T follicular helper cell (primary cell): ENCODE results near the gene PCDH9.

Experiments used
- DNase-seq: peaks from one replicate; pipeline ENCODE4 v3.0.0-alpha.2; 2020; ENCODE audit warnings: low read depth

The PCDH9 gene

DNA sequence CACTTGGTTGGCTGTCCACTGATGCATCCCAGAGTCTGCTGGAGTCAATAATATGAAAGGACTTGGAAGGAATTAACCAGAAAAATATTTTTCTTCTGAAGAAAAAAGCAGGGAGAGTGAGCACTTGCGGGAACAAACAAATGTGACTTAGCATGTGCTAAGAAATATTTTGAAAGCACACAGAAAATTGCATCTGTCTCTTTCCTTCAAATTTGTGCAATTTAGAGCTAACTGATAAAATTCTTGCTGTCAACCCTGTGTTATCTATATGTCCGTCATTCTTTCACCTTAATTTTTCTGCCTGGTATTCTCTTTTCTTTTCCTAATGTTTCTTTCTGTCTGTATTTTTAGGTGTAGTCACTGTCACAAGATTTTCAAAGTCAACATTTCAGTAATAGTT, 852.6 kb downstream of the PCDH9 start:
- DNase-seq = no peak

DNA sequence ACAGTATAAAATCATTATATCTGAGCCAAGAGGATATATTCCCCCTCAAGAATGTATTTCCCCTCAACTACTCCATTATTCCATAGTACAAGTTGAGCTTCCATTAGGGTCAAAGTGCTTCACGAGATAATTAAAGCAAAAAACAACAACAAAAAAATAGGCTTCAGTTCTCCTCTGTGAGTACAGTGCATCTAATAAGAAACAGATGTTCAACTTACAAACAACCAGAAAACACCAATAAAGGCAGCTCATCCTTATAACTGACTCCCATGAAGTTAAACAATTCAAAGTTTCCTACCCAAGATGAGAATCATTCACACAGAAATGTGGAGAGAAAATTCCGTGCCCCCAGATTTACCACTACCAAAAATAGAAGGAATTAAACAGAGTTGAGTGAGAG, 854.4 kb downstream of the PCDH9 start:
- no peak for DNase-seq

DNA sequence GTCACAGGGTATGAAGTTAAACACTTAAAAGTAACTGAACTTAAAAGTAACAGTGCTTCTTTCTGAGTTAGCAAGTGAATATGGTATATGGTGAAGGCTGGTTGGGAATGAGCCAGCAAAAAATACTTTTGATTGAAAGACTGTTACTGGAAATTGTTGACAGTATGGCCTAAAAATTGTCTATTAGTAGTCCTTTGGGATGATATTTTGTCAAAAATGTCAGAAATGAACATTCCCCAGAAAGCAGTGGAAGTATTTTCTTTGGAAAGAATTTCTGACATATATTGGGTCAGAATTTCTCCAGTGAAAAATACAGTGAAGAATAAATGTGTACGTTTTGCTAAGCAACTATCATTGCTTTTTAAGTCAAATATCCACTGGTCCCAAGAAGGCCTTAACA, 860.5 kb downstream of the PCDH9 start:
- no peak for DNase-seq

DNA sequence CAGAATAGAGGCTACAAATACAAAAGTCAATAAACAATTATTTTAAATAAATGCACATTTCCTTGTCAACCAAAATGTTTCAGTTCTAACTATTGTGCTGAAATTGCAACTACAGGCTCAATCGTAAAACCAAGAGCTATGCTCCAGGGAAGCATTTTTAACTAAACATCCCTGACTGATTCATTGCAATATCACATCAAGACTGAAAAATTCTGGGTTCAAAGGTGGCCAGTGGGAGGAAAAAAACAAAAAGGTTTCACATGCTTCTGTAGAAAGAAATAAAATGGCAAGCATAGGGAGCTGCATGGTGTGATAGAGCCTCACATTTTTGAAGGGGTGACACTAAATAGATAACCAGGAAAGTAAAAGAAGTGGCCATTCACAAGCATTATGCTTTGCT, 862.8 kb downstream of the PCDH9 start:
- DNase-seq = no peak

DNA sequence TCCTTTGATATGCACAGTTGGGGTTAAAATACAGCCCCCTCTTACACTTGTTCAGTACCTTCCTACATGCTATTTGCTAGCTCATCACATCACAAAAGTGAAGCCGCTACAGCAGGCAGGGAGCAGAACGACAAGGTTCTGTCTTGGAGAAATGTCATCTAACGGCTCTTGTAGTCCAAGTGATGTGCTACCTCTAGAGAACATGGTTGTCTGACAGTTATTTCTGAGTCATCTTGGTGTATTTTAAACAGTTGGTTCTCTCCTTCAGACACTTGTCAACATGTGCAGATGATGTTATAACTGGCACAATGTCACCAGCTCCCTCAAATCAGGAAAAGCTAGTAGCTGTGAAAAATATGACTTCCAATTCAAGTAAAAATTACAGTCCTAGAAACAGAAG, 865.0 kb downstream of the PCDH9 start:
- DNase-seq = no peak

DNA sequence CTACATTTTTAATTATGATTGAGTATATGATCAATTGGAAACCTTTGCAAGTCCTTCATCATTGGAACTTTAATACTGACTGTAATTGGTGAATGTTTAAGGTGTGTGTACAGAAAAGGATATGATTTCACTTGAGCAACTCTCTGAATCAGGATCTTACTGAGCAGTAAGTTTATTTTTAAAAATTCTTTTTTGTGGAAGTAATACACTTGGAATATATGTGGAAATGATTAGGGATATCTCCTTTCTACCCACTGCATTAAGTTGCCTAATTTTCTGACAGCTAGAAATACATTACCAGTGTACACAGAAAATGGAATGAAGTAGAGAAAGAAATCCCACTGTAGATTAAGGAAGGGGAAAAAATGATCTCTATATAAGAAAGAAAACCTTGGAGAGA, 865.8 kb downstream of the PCDH9 start:
- no peak for DNase-seq

DNA sequence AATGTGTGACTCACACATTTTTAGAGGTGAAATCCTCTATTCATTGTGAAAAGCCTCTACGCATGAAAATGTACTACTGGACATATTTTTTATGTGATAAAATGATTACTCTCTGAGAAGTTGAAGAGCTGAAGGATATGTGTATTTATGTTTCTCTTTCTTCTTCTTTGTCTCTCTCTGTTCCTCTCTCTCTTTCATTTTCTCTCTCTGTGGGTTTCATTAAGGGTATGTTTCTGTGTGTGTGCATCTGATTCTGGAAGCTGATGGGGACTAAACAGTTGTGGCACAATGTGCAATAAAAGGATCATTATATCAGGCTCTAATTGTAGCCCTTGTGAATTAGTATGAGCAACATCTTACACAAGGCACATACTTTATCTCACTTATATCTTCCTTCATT, 867.7 kb downstream of the PCDH9 start:
- DNase-seq = no peak

DNA sequence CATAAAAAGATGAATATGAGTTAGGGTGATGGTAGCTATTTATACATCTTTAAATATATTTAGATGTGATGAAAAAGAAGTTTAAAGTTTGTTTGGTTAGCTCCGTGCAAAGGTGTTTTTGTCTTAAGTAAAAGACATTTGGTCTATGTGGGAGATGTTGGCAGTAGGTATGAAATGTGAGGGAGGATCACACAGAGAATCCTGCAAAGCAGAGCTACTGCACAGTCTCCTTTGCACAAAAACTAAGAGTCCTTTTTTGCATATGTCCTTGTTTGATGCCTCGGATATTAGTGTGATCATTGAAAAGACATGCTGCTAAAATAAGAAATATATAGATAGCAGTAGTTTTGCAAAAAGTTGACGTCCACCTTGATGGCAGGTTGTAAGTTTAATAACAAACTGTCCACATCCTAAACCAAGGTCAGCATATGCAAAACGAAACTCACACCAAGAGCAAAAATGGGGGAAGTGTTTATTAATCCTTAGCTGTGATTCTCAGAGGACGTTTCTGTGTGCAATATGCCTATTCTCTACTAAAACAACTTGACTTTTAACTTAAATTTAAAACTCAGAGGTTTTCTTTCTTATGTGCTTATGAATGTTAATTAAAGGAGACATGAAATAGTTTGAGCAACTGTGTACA, 870.1 kb downstream of the PCDH9 start:
- DNase-seq = no peak

DNA sequence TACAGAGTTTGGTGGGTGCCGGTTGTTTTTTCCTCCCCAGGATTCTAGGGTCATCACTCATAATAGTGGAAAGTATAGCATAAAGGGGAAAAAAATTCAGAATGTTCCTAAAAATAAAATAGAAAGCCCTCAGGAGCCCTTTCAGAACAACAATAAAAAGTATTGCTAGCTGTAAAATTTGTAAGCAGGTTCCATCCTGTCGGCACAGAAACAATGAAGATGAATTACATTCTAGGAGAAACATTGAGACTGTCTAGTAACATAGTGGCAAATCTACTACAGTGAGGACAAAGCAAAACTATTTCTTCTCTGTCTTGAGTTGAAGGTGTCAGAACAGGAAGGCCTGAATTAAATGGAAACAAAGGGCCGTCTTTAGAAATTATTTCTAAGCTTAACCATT, 870.7 kb downstream of the PCDH9 start:
- no peak for DNase-seq

DNA sequence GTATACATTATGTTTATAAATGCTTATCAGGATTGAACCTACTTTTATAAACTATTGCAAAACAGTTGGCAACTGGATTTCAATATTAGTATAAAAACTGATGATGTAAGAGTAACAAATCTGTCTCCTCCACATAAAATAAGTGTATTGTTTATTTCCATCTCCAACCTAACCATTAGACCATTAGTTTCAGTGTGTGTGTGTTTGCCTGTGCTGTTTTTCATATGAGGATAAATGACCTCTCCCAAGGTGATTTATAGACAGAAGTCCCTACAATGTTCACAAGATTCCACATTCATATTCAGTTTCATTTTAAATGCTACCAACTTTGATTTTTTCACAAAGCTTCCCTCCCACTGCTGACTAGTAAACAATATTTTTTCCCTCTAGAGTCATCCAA, 871.6 kb downstream of the PCDH9 start:
- no peak for DNase-seq

DNA sequence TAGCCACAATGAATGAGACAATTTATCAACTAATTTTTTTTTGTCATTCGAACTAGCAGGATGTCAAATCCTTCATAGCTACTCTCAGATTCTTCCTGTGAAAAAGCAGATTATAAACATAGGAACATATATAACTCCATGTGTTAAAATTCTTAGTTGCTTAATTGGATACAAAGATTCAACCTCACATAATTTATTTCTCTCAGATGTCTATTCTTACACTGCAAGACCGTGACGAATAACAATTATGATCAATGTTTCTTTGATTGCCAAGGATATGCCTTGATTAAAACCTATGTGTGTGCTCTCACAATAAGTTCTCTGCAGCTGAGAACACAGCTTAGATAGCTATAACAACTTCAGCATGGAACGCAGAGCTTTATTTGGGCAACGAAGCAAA, 872.7 kb downstream of the PCDH9 start:
- no peak for DNase-seq

DNA sequence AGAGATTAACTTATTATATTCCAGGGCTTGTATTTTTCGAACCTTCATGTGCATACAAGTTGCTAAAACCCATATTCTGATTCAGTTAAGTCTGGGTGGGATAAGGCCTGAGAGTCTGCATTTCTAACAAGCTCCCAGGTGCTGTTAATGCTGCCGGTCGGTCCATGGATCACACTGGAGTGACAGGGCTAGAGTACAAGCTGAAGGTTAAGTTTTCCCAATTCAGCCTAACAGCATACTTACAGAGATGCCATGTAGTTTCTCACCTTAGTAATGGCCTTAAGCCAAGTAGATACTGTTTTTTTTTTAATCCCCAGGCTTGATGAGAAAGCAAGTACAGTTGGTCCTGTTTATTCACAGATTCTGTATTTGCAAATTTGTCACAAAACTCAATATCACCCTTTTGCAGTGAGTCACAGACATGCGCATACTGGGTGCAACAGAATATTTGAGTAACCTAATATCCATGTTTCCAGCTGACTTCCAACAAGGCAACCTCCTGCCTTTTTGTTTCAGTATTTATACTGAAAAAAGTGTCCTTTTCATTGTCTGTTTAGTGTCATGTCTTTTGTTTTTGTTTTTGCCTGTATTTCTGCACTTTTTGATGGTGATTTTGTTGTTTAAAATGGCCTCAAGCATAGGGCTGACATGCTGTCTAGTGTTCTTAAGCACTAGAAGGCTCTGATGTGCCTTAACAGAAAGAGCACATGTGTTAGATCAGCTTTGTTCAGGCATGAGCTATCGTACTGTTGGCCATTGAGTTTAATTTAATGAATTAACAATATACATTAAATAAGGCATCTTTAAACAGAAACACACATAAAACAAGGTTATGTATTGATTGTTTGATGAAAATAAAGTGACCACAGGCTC, 875.0 kb downstream of the PCDH9 start:
- DNase-seq = no peak

DNA sequence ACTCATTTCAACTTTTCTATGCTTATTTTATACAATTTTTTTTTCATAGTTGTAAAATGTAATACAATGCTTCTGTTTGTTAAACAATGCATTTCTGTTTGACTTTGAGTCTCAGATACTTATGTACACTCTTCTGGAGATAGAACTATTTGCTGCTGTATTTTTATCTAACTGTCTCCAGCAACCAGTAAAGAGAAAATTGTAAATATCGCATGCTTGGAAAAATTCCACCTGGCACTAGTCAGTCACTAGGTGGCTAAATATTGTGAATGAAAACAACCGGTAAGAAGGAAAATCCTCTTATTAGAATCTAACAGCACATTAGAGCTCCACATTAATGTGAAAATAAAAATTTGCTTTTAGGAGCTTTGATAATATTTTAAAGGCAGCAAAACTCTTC, 876.5 kb downstream of the PCDH9 start:
- no peak for DNase-seq

DNA sequence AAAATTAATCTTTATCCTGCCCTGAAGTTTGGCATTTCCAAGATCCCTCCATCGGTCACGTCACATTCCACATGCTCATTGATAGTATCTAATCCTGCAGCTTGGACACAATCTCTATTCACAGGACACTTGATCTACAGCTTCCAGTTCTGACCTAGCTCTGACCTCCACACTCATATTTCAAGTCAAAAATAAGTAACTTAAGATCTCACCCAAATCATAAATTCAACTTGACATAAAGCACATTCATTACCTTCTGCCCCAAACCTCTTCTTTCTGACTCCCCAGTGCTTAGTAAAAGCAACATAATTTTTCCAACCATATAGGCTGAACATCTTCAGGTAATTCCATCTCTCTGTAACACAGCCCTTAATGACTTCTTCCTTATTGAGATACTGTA, 880.2 kb downstream of the PCDH9 start:
- no peak for DNase-seq

DNA sequence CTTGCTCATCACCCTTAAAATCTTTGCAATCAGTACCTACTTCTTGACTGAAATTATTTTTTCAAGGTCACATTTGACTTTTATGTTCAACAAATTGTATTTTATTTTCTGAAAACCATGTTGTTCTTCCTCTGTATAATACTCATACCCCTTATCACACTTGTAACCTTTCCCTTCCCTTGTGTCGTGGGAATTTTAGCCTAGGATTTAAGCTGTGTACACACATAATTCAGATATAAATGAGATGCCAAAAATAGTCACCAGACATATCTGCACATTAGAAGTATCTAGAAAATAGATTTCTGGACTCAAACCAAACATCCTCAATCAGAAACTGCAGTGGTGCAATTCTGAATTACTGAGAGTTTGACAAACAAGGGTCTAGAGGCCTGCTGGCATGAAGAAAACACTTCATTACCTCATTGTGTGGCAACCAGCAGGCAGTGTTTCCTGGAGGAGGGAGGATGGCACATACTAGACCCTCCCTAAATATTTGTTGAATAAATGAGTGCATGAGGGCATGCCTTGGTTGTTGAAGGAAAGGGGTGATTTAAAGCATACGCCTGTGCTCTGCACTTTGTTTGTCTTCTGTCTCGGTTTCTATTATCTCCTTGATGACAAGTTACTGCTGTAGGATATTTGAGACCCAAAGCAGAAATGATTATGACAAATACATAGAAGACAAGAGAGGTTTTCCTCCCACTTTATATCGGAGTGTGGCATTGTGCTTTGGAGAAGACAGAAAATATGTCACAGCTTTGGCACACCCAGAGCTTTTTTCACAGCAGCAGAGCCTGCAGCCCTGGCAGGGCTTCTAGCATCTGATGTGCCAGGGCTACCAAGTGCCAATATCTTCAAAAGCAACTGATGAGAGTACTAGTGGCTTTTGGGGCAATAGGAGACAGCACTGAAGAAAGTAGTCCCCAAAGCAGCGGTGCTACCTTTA, 881.1 kb downstream of the PCDH9 start:
- DNase-seq = no peak

DNA sequence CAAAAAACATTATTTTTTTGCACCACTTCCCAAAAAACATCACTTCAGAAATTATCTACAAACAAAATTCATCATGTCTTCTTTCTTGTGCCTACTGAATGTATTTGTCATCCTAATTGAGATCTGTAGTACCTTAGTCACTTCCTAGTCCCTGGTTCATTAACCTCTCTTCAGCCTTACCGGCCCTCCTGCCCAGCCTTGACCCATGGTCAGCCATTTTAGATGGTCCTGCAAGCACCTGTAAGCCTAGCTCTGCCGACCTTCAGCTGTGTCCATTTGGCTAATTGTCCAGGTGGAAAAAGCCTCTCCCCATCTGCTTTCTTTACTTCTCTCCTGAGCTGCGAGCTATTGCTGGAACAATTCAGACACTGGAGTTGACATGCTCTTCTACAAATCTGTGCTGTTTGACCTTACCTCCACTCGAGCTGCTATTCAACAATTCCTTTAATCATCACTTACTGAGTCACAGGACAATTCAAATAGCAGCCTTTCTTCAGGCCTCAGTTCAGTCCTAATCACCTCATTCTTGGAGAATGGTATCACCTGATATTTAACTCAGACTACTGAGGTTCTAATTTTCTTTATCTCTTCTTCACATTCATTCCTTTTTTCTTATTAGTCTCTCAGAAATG, 882.5 kb downstream of the PCDH9 start:
- no peak for DNase-seq

DNA sequence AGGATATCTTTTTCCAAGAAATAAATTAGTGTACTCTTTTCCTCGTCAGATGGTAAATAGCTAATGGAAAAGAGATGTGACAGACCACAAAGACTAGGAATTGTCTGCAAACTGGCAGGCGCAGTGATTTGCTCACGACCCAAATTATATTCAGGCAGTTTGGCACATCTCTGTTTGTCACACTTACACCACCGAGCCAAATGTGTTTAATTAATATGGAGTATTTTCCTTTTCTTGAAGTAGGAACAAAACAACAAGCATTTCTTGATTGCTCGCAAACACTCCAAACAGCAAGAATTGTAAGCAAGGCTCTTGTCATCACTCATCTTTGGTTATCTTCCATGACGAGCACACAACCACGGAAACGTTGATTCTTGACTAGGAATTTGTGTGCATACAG, 884.2 kb downstream of the PCDH9 start:
- DNase-seq = no peak

DNA sequence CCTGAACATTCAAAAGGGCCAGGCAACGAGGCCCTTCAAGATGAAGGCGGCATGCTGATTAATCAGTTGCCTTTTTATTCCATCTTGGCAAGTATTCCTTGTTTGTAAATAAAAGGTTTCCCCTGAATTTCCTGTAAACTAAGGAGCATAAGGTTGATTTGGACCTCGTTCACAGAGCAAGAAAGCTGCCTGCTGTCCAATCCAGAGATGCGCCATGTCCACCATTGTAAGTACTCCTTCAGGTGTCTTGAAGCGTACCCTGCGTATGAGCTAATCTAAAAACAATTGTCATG, 884.7 kb downstream of the PCDH9 start:
- DNase-seq = no peak

DNA sequence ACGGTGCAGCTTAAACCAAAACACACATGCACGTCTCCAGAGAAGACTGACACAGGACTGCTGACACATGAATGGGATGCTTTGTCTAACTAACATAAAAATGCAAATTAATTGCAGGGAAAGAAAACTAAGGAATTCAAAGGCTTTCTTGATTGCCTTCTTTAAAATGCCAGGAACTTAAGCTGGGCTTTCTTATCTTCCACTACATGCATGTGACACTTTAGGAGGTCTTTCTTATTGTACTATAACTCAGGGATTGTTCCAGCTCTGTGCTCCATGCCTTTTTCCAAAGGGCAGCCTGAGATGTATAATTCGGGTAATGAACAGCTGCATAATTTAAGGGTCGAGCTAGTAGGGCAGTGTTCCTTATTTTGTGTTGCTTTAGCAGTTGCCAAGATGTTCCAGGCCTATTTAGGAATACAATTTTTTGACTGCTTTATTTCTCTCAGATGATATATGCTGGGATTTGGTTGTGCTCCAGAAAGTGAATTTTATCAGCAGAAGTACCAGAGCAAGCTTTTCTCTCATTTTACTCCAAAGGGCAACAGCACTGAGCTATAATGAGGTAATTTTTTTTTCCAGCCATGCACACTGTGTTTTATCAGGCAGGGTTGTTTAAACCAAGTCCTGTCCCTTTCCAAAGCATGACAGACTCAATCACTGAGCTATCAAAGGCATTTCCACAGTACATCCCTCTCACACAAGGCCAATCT, 885.2 kb downstream of the PCDH9 start:
- DNase-seq = no peak

DNA sequence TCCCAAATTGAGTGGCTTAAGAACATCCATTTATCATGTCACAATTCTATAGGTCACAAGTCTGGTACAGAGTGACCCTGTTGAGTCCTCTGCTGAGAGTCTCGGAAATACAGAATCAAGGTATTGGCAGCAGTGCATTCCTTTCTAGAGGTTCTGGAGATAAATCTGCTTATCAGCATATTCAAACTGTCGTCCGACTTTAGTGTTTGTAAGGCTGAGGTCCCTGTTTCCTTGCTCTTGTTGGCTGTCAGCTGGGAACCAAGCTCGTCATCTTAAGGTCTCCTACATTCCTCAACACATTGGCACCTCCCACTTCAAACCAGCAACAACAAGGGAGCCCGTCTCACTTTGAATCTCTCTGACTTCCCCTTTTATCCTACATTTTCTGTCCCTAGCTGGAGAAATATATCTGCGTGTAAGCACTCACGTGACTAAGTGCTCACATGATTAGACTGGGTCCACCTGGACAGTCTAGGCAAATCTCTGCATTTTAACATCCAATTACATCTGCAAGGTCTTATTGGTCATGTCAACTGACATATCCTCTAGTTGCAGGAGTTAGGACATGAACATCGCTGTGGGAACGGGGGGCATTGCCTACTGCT, 886.8 kb downstream of the PCDH9 start:
- DNase-seq = no peak
